Activated B cell treated with CpG ODN at 0.5 μM for 24 hours (primary cell): Measurements from ENCODE around the gene GSK3B. TPM values are rescaled to one million over a fixed set of nuclear protein-coding genes. Genes with fewer than 3 reads are reported as not detected.

Source experiments
- ATAC-seq: fragments of 200-7000 bp; cut with Tn5 transposase; one replicate; pipeline ENCODE4 v1.10.0; 2021; ENCODE audit warnings: low read depth, mild to moderate bottlenecking, moderate library complexity
- CTCF ChIA-PET: fragments of 350-600 bp; sonication (Branson Sonifier 250); formaldehyde crosslinking; loops from one replicate; lab custom pipeline; 2021; ENCODE audit warnings: antibody characterized with exemption; lab: Charles Lee
- POLR2A ChIA-PET: fragments of 350-600 bp; sonication (Branson Sonifier 250); formaldehyde crosslinking; loops from one replicate; lab custom pipeline; 2021; ENCODE audit warnings: antibody characterized with exemption; lab: Charles Lee
- DNase-seq: peaks from one replicate; pipeline ENCODE4 v3.0.0; 2022
- H3K27ac Mint-ChIP-seq: one replicate; pipeline ENCODE4 v1.8.0; 2020; ENCODE audit warnings: mixed read lengths
- H3K27me3 Mint-ChIP-seq: one replicate; pipeline ENCODE4 v1.8.0; 2021; ENCODE audit warnings: mixed read lengths
- H3K36me3 Mint-ChIP-seq: one replicate; pipeline ENCODE4 v1.8.0; 2021; ENCODE audit warnings: low read depth, mixed read lengths
- H3K4me1 Mint-ChIP-seq: one replicate; pipeline ENCODE4 v1.8.0; 2021; ENCODE audit warnings: mixed read lengths
- H3K4me3 Mint-ChIP-seq: one replicate; pipeline ENCODE4 v1.8.0; 2020; ENCODE audit warnings: mild to moderate bottlenecking, mixed read lengths
- H3K9me3 Mint-ChIP-seq: one replicate; pipeline ENCODE4 v1.8.0; 2020; ENCODE audit warnings: mixed read lengths
- CTCF ChIP-seq: fragments of 200-600 bp; IDR thresholded peaks from one replicate; pipeline ENCODE4 v1.8.0; 2022; ENCODE audit warnings: antibody characterized with exemption, mild to moderate bottlenecking
- intact Hi-C: fragments of 100-400 bp; cut with micrococcal nuclease; formaldehyde crosslinking; loops from one replicate; pipeline ENCODE4 v1.15.1; 2024
- total RNA-seq: library from RNA; stranded (reverse); gene quantifications from 2 replicates; pipeline ENCODE4 v1.2.3, GENCODE V29; 2022

The GSK3B gene
- total RNA-seq, 1 donor from 2014 or later, result 35.4 TPM

- Mint-ChIP-seq H3K4me1 (peaks cover 19% of the 10 kb centered on the region), H3K27ac (no peak overlapping the region), H3K36me3 (peaks cover 21% of the 10 kb centered on the region), H3K9me3 (peaks cover 10% of the 10 kb centered on the region), H3K4me3 (no peak overlapping the region), H3K27me3 (no peaks in the 10 kb centered on the region)
- ChIA-PET CTCF (no interaction called here), POLR2A (no interaction called here)
- intact Hi-C loops, result no loop called here
- DNase-seq, result no peak
- no peak for ATAC-seq
- no peak for TF ChIP-seq CTCF
Measured at GRCh38 chr3:119934249-119934648, 160.0 kb downstream of the GSK3B start.

- Mint-ChIP-seq H3K4me1 (peaks cover 19% of the 10 kb centered on the region), H3K4me3 (no peak overlapping the region), H3K27ac (no peak overlapping the region), H3K36me3 (peaks cover 19% of the 10 kb centered on the region), H3K9me3 (peaks cover 10% of the 10 kb centered on the region), H3K27me3 (no peaks in the 10 kb centered on the region)
- TF ChIP-seq CTCF, result no peak
- ATAC-seq, result no peak
- ChIA-PET CTCF (no interaction called here), POLR2A (no interaction called here)
- DNase-seq, result no peak
- intact Hi-C loops, result no loop called here
Measured at GRCh38 chr3:119933207-119933606, 161.0 kb downstream of the GSK3B start.

GRCh38 chr3:119930286-119930685, 164.0 kb downstream of the GSK3B start:
- Mint-ChIP-seq H3K36me3 (peaks cover 3% of the 10 kb centered on the region), H3K27me3 (no peaks in the 10 kb centered on the region), H3K9me3 (no peaks in the 10 kb centered on the region), H3K4me1 (no peaks in the 10 kb centered on the region), H3K27ac (no peak overlapping the region), H3K4me3 (no peak overlapping the region)
- ChIA-PET POLR2A (no interaction called here), CTCF (no interaction called here)
- TF ChIP-seq CTCF, result no peak
- DNase-seq (no peak), ATAC-seq (no peak)
- intact Hi-C loops, result no loop called here

GRCh38 chr3:119927190-119927589, 167.1 kb downstream of the GSK3B start:
- Mint-ChIP-seq H3K9me3 (no peaks in the 10 kb centered on the region), H3K4me1 (no peaks in the 10 kb centered on the region), H3K4me3 (no peak overlapping the region), H3K27me3 (no peaks in the 10 kb centered on the region), H3K27ac (no peak overlapping the region), H3K36me3 (no peaks in the 10 kb centered on the region)
- ATAC-seq (no peak), DNase-seq (no peak)
- CTCF ChIA-PET, result no interaction called here
- POLR2A ChIA-PET, result no interaction called here
- intact Hi-C loops, result no loop called here
- TF ChIP-seq CTCF, result no peak

GRCh38 chr3:119924111-119925094, 169.8 kb downstream of the GSK3B start:
- no peak overlapping the region for H3K4me3 Mint-ChIP-seq
- no peaks in the 10 kb centered on the region for H3K27me3 Mint-ChIP-seq
- no peaks in the 10 kb centered on the region for H3K9me3 Mint-ChIP-seq
- no peak for ATAC-seq
- no peak overlapping the region for H3K27ac Mint-ChIP-seq
- H3K4me1 Mint-ChIP-seq, result no peaks in the 10 kb centered on the region
- TF ChIP-seq CTCF, result no peak
- CTCF ChIA-PET, result no interaction called here
- POLR2A ChIA-PET, result interaction anchor here (1.0 kb wide), 1 partner anchor 171 kb away, joined by 3 read pairs; no protein-coding TSS in a partner anchor
- H3K36me3 Mint-ChIP-seq, result peaks cover 12% of the 10 kb centered on the region
- intact Hi-C loops, result no loop called here
- no peak for DNase-seq
